C4-2B (cell line): ENCODE measurements around the gene CTSL.

ENCODE experiments used
- H3K27ac ChIP-seq: fragments of 450-650 bp; 2 replicates; pipeline ENCODE4 v1.5.1; 2017
- ZFX ChIP-seq: fragments of 450-650 bp; IDR thresholded peaks from 2 replicates; pipeline ENCODE4 v1.6.1; 2017
- TF ChIP-seq, protein P1 (sequence below): fragments of 450-650 bp; conservative IDR thresholded peaks from 2 replicates; pipeline ENCODE4 v1.5.1; 2017; ENCODE audit warnings: mild to moderate bottlenecking

CTSL gene

DNA sequence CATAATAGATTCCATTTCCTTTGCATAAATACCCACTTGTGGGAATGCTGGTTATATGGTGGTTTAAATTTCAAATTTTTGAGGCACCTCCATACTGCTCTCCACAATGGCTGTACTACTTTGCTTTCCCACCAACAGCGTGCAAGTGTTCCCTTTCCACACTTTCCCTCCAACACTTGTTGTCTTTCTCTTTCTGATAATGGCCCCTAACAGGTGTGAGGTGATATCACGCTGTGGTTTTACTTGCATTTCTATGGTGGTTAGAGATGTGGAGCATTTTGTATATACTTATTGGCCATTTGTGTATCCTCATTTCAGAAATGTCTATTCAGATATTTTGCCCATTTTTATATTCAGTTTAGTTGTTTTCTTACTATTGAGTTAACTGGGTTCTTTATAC is 34.6 kb downstream of the CTSL start:
- no peak overlapping the region for H3K27ac ChIP-seq
- TF ChIP-seq, protein P1, sequence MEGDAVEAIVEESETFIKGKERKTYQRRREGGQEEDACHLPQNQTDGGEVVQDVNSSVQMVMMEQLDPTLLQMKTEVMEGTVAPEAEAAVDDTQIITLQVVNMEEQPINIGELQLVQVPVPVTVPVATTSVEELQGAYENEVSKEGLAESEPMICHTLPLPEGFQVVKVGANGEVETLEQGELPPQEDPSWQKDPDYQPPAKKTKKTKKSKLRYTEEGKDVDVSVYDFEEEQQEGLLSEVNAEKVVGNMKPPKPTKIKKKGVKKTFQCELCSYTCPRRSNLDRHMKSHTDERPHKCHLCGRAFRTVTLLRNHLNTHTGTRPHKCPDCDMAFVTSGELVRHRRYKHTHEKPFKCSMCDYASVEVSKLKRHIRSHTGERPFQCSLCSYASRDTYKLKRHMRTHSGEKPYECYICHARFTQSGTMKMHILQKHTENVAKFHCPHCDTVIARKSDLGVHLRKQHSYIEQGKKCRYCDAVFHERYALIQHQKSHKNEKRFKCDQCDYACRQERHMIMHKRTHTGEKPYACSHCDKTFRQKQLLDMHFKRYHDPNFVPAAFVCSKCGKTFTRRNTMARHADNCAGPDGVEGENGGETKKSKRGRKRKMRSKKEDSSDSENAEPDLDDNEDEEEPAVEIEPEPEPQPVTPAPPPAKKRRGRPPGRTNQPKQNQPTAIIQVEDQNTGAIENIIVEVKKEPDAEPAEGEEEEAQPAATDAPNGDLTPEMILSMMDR = no peak
- TF ChIP-seq ZFX = no peak

DNA sequence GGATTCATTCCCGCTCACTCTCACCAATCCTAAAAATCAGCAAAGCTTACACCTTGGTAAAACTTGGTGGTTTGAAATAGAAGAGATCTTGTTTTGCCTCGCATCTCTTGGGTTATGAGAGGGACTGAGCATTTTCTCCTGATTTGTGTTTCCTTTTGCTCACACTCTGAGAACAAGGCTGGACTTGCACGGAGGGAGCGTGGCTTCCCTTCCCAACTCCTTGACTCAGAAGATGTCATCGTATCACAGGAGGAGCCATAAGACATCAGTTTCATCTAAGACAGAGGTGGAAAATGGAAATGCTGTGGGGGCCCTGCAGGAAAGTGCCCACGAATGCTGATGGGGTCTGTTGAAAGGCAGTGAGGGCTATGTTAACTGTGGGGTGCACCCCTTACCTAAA is 37.4 kb downstream of the CTSL start:
- TF ChIP-seq ZFX = no peak
- TF ChIP-seq, protein P1 = no peak
- H3K27ac ChIP-seq = no peak overlapping the region

DNA sequence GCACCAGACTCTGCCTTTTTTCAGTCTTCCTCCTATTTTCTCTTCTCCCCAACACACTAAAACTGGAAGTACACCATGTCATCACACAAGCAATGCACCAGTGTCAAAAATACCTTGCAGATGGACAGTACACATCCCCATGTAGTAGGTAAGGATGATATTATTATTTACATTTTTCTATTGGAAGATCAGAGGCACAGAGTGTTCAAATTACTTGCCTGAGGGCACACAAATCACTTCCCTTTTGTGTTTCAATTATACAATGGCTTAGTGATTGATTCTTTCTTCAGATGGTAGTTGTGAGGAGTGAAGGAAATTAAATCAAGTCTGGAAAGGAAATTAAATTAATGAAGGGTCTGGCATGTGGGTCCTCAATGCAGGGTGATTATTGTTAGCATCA is 39.6 kb downstream of the CTSL start:
- no peak overlapping the region for H3K27ac ChIP-seq
- TF ChIP-seq, protein P1 = no peak
- no peak for TF ChIP-seq ZFX

DNA sequence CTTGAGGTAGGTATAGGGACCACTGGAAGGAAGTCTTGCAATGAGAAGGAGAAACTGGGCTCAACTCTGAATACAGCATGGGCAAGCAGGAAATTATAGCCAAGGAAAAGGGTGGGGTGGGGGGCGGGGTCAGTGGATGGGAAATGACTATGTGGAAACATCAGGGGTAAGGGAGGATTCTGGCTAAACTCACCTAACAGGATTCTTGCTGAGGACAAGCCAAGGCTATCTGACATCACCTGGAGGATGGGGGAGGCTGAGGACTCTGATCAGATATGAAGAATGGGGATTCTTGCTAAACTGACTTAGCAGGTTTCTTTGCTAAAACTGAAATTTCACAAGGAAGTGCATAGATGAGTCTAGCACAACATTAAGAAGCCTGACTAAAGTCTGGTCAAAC is 40.8 kb downstream of the CTSL start:
- no peak for TF ChIP-seq ZFX
- TF ChIP-seq, protein P1 = no peak
- peak overlapping the region; percentile 61 for H3K27ac ChIP-seq

DNA sequence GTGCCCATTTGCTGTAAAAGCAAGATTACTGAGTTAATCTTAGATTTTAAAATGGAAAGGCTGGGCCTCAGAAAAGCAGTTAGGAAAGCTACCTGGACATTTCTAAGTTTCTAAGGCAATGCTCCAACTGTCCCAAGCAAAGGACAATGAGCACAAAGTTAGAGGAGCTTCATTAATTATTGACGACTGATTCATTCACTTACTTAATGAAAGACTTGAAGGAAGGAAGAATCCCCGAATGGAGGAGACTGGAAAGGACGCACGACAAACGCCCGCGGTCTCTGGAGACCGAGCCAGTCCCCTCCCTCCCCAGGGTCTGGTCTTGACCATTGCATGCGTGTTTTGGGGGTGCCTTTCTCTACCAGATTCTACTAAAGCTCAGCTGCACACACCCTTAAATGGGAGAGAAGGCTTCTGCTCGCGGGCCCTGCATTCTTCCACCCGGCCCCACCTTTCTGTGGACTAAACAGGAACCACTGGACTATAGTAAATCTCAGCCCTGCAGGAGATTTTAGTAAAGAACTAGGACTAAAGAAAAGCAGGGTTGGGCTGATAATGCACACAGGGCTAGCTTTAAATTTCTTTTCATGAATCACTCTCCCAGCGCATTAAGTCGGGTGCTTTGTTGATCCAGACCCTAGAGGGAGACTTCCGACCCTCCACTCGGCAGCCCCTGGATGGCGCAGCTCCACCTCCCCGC is 44.8 kb downstream of the CTSL start:
- TF ChIP-seq, protein P1 = no peak
- TF ChIP-seq ZFX = no peak
- H3K27ac ChIP-seq = no peak overlapping the region

DNA sequence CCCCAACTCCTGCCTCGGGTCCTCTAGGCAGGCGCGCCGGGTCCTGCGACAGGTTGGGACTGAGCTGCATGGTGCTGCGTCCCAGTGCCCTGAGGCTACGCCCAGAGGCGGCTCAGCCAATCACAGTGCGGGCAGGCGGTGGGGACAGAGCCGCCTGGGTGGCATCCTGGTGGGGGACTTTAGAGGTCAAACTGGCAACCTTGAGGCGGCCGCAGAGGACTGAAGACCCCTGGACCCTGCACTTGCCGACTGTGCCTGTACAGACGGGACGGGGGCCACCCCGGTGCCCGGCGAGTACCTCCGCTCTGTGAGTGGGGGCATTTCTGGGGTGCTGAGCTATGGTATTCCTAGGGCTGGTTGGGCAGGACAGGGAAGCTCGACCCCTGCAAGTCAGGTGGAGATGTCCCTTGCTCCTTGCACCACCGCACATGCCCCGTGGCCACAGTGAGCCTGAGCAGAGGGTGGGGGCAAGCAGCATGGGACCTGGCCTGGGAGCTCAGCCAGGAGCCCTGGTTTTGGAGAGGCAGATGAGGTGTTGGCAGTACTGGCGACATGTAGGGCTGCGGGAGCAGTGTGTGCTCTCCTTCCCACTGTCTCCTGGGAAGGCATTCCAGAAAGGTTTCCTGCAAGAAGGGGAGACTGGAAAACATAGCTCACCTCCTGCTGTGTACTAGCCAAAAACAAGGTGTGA is 45.5 kb downstream of the CTSL start:
- TF ChIP-seq, protein P1 = no peak
- no peak for TF ChIP-seq ZFX
- no peak overlapping the region for H3K27ac ChIP-seq
